ENCODE results near the gene CDC42SE2. TPM values are rescaled to one million over a fixed set of nuclear protein-coding genes. Genes with fewer than 3 reads are reported as not detected.
"Not testable (repeated sequence)": the region's sequence is repeated elsewhere in the genome, so short reads cannot be mapped to it uniquely, and the experiment has no call there.

CDC42SE2 gene
- total RNA-seq, 1 donor from 2014 or later = 24.1 TPM

- Histone ChIP-seq H3K27ac (ENCODE audit: low read depth, low read length) (no peak overlapping the region), H3K9me3 (ENCODE audit: insufficient read depth, low read depth, low read length) (no peaks in the 10 kb centered on the region), H3K79me2 (ENCODE audit: insufficient read depth, low read length) (no peaks in the 10 kb centered on the region), H3K4me3 (ENCODE audit: insufficient read depth, low read depth, low read length) (no peak overlapping the region), H3K36me3 (ENCODE audit: insufficient read depth, low read length) (no peaks in the 10 kb centered on the region), H3K9ac (ENCODE audit: low read length) (no peak overlapping the region), H2AFZ (ENCODE audit: low read depth, low read length) (no peak overlapping the region), H4K20me1 (ENCODE audit: insufficient read depth, low read length) (no peaks in the 10 kb centered on the region), H3K4me1 (ENCODE audit: insufficient read depth, low read length) (no peaks in the 10 kb centered on the region), H3K27me3 (ENCODE audit: insufficient read depth, low read length) (no peaks in the 10 kb centered on the region), H3K4me2 (ENCODE audit: low read length) (no peak overlapping the region)
- H3K27me3 Mint-ChIP-seq (ENCODE audit: low read depth, unreplicated experiment) = no peaks in the 10 kb centered on the region
- no peak overlapping the region for H3K27ac Mint-ChIP-seq (ENCODE audit: unreplicated experiment)
- no peak overlapping the region for H3K4me3 Mint-ChIP-seq (ENCODE audit: unreplicated experiment)
- TF ChIP-seq CTCF (IDR thresholded peaks at IDR 0.05; ENCODE audit: insufficient read depth, low read depth, low read length) (no peak), EZH2 (IDR thresholded peaks at IDR 0.05; ENCODE audit: insufficient read depth, low read length) (no peak)
- FAIRE-seq (no peak), DNase-seq (ENCODE audit: low read depth) (no peak)
- no peaks in the 10 kb centered on the region for H3K4me1 Mint-ChIP-seq (ENCODE audit: low read depth, unreplicated experiment)
- H3K36me3 Mint-ChIP-seq (ENCODE audit: low read depth, unreplicated experiment) = no peaks in the 10 kb centered on the region
- no peaks in the 10 kb centered on the region for H3K9me3 Mint-ChIP-seq (ENCODE audit: unreplicated experiment)
Observed at GRCh38 chr5:131252824-131253171, 11.1 kb upstream of the CDC42SE2 start.

- FAIRE-seq; DNase-seq (ENCODE audit: low read depth); H3K4me1 ChIP-seq (ENCODE audit: insufficient read depth, low read length); H3K4me1 Mint-ChIP-seq (ENCODE audit: low read depth, unreplicated experiment); H2AFZ ChIP-seq (ENCODE audit: low read depth, low read length); H3K27me3 ChIP-seq (ENCODE audit: insufficient read depth, low read length); H3K4me3 ChIP-seq (ENCODE audit: insufficient read depth, low read depth, low read length); H3K36me3 ChIP-seq (ENCODE audit: insufficient read depth, low read length); H3K27ac ChIP-seq (ENCODE audit: low read depth, low read length); H3K79me2 ChIP-seq (ENCODE audit: insufficient read depth, low read length); H3K4me2 ChIP-seq (ENCODE audit: low read length); H3K4me3 Mint-ChIP-seq (ENCODE audit: unreplicated experiment); H3K36me3 Mint-ChIP-seq (ENCODE audit: low read depth, unreplicated experiment); H3K27ac Mint-ChIP-seq (ENCODE audit: unreplicated experiment); H3K9me3 Mint-ChIP-seq (ENCODE audit: unreplicated experiment); H3K9me3 ChIP-seq (ENCODE audit: insufficient read depth, low read depth, low read length); H3K9ac ChIP-seq (ENCODE audit: low read length); H4K20me1 ChIP-seq (ENCODE audit: insufficient read depth, low read length); H3K27me3 Mint-ChIP-seq (ENCODE audit: low read depth, unreplicated experiment): not testable (repeated sequence)
Observed at GRCh38 chr5:131254025-131254424, 9.8 kb upstream of the CDC42SE2 start.

GRCh38 chr5:131254741-131255140, 9.1 kb upstream of the CDC42SE2 start:
- H3K79me2 ChIP-seq (ENCODE audit: insufficient read depth, low read length) = no peaks in the 10 kb centered on the region
- no peaks in the 10 kb centered on the region for H3K4me1 Mint-ChIP-seq (ENCODE audit: low read depth, unreplicated experiment)
- no peak overlapping the region for H3K27ac Mint-ChIP-seq (ENCODE audit: unreplicated experiment)
- no peak overlapping the region for H3K4me2 ChIP-seq (ENCODE audit: low read length)
- H3K4me3 Mint-ChIP-seq (ENCODE audit: unreplicated experiment) = no peak overlapping the region
- H3K9ac ChIP-seq (ENCODE audit: low read length) = no peak overlapping the region
- no peaks in the 10 kb centered on the region for H3K36me3 Mint-ChIP-seq (ENCODE audit: low read depth, unreplicated experiment)
- H3K27ac ChIP-seq (ENCODE audit: low read depth, low read length) = no peak overlapping the region
- no peak overlapping the region for H2AFZ ChIP-seq (ENCODE audit: low read depth, low read length)
- H3K27me3 Mint-ChIP-seq (ENCODE audit: low read depth, unreplicated experiment) = no peaks in the 10 kb centered on the region
- no peaks in the 10 kb centered on the region for H3K27me3 ChIP-seq (ENCODE audit: insufficient read depth, low read length)
- no peaks in the 10 kb centered on the region for H3K4me1 ChIP-seq (ENCODE audit: insufficient read depth, low read length)
- no peak for DNase-seq (ENCODE audit: low read depth)
- no peaks in the 10 kb centered on the region for H3K36me3 ChIP-seq (ENCODE audit: insufficient read depth, low read length)
- TF ChIP-seq CTCF (IDR thresholded peaks at IDR 0.05; ENCODE audit: insufficient read depth, low read depth, low read length) = no peak
- no peak for TF ChIP-seq EZH2 (IDR thresholded peaks at IDR 0.05; ENCODE audit: insufficient read depth, low read length)
- no peaks in the 10 kb centered on the region for H4K20me1 ChIP-seq (ENCODE audit: insufficient read depth, low read length)
- no peaks in the 10 kb centered on the region for H3K9me3 ChIP-seq (ENCODE audit: insufficient read depth, low read depth, low read length)
- no peak for FAIRE-seq
- no peaks in the 10 kb centered on the region for H3K9me3 Mint-ChIP-seq (ENCODE audit: unreplicated experiment)
- H3K4me3 ChIP-seq (ENCODE audit: insufficient read depth, low read depth, low read length) = no peak overlapping the region
